SK-N-SH treated with all-trans-retinoic acid at 6 μM for 48 hours (cell line): Measurements from ENCODE around the gene C6orf89.
A peak's percentile ranks its signal among the peaks of the same experiment; 100 is the strongest.

Experiments
- ATAC-seq: fragments of 200-7000 bp; cut with Tn5 transposase; 3 replicates; pipeline ENCODE4 v1.9.1; 2020; ENCODE audit warnings: mild to moderate bottlenecking, moderate library complexity
- BACH2 ChIP-seq: fragments of 250-450 bp; sonication (Bioruptor Pico); IDR thresholded peaks from 2 replicates; pipeline ENCODE4 v1.9.0; 2021; ENCODE audit warnings: mild to moderate bottlenecking, borderline replicate concordance
- CSDC2 ChIP-seq: fragments of 250-450 bp; sonication (Bioruptor Pico); IDR thresholded peaks from 2 replicates; pipeline ENCODE4 v1.5.0; 2020; ENCODE audit warnings: mild to moderate bottlenecking, moderate library complexity
- ESRRG ChIP-seq: fragments of 250-450 bp; sonication (Bioruptor Pico); IDR thresholded peaks from 2 replicates; pipeline ENCODE4 v1.6.1; 2021; ENCODE audit warnings: mild to moderate bottlenecking
- GLIS3 ChIP-seq: fragments of 250-450 bp; sonication (Bioruptor Pico); IDR thresholded peaks from 2 replicates; pipeline ENCODE4 v1.5.0; 2020; ENCODE audit warnings: mild to moderate bottlenecking, moderate library complexity
- ISL1 ChIP-seq: fragments of 250-450 bp; sonication (Bioruptor Pico); IDR thresholded peaks from 2 replicates; pipeline ENCODE4 v2.1.2; 2022; ENCODE audit warnings: mild to moderate bottlenecking, moderate library complexity
- OSR1 ChIP-seq: fragments of 250-450 bp; sonication (Bioruptor Pico); IDR thresholded peaks from 2 replicates; pipeline ENCODE4 v1.8.0; 2022; ENCODE audit warnings: moderate library complexity, mild to moderate bottlenecking, inconsistent platforms
- PATZ1 ChIP-seq: fragments of 250-450 bp; sonication (Bioruptor Pico); IDR thresholded peaks from 2 replicates; pipeline ENCODE4 v1.8.0; 2020; ENCODE audit warnings: mild to moderate bottlenecking, moderate library complexity, borderline replicate concordance
- POU6F1 ChIP-seq: fragments of 250-450 bp; sonication (Bioruptor Pico); IDR thresholded peaks from 2 replicates; pipeline ENCODE4 v1.8.0; 2021; ENCODE audit warnings: low read depth, mild to moderate bottlenecking, moderate library complexity, borderline replicate concordance
- PPARA ChIP-seq: fragments of 250-450 bp; sonication (Bioruptor Pico); IDR thresholded peaks from 2 replicates; pipeline ENCODE4 v1.5.0; 2020; ENCODE audit warnings: mild to moderate bottlenecking, borderline replicate concordance
- RARB ChIP-seq: fragments of 250-450 bp; sonication (Bioruptor Pico); IDR thresholded peaks from 2 replicates; pipeline ENCODE4 v1.8.0; 2021; ENCODE audit warnings: mild to moderate bottlenecking, moderate library complexity
- SNAI2 ChIP-seq: fragments of 250-450 bp; sonication (Bioruptor Pico); IDR thresholded peaks from 2 replicates; pipeline ENCODE4 v1.5.0; 2020; ENCODE audit warnings: mild to moderate bottlenecking, moderate library complexity
- TCF4 ChIP-seq: fragments of 250-450 bp; sonication (Bioruptor Pico); IDR thresholded peaks from 2 replicates; pipeline ENCODE4 v1.8.0; 2021; ENCODE audit warnings: mild to moderate bottlenecking, moderate library complexity, borderline replicate concordance
- TOX ChIP-seq: fragments of 250-450 bp; sonication (Bioruptor Pico); IDR thresholded peaks from 2 replicates; pipeline ENCODE4 v1.8.0; 2021; ENCODE audit warnings: mild to moderate bottlenecking, moderate library complexity, borderline replicate concordance
- TSHZ2 ChIP-seq: fragments of 250-450 bp; sonication (Bioruptor Pico); IDR thresholded peaks from 2 replicates; pipeline ENCODE4 v1.5.0; 2020; ENCODE audit warnings: mild to moderate bottlenecking, moderate library complexity
- ZFP3 ChIP-seq: fragments of 250-450 bp; sonication (Bioruptor Pico); IDR thresholded peaks from 2 replicates; pipeline ENCODE4 v1.5.0; 2020; ENCODE audit warnings: mild to moderate bottlenecking, moderate library complexity
- ZFP30 ChIP-seq: fragments of 450-650 bp; formaldehyde crosslinking; IDR thresholded peaks from 2 replicates; pipeline ENCODE4 v1.5.0; 2022; ENCODE audit warnings: mild to moderate bottlenecking, moderate library complexity
- ZNF565 ChIP-seq: fragments of 450-650 bp; formaldehyde crosslinking; conservative IDR thresholded peaks from 2 replicates; pipeline ENCODE4 v1.5.0; 2020; ENCODE audit warnings: low read depth, mild to moderate bottlenecking, moderate library complexity
- ZNF70 ChIP-seq: fragments of 450-650 bp; formaldehyde crosslinking; IDR thresholded peaks from 2 replicates; pipeline ENCODE4 v1.5.0; 2020; ENCODE audit warnings: mild to moderate bottlenecking, moderate library complexity
- ZNF8 ChIP-seq: fragments of 450-650 bp; formaldehyde crosslinking; IDR thresholded peaks from 2 replicates; pipeline ENCODE4 v1.5.0; 2020; ENCODE audit warnings: mild to moderate bottlenecking, moderate library complexity
- TF ChIP-seq, protein P1 (sequence below): fragments of 250-450 bp; sonication (Bioruptor Pico); IDR thresholded peaks from 2 replicates; pipeline ENCODE4 v1.5.1; 2020; ENCODE audit warnings: low read depth, mild to moderate bottlenecking, moderate library complexity

The C6orf89 gene

DNA sequence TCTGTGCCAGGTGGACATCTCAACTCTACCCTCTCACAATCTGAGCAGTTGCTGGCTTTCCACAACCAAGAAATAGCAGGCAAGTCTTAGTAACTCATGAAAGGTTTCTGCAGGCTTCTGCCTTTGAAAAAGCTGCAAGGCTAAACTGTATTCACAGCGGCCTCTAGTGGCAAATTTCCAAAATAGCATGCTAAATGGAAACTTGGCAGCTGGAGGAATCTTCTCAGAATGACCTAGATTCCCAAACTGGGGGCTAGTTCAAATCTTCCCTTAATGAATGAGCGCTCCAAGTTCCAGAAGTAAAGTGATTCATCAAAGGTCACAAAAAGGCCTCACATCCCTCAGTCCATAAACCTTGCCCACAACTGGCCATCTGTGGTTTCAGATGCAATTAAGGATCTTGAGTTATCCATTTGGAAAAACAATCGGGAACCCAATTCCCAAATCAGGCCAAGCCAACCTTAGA, 34.6 kb upstream of the C6orf89 start:
- peak; percentile 57 for ATAC-seq

GRCh38 chr6:36851626-36852025, 34.1 kb upstream of the C6orf89 start:
- TF ChIP-seq ZNF8 (CRISPR knock-in tag) (no peak), BACH2 (CRISPR knock-in tag) (no peak), TCF4 (CRISPR knock-in tag) (no peak), TOX (CRISPR knock-in tag) (no peak), SNAI2 (CRISPR knock-in tag) (no peak), POU6F1 (no peak)
- TF ChIP-seq, protein P1, sequence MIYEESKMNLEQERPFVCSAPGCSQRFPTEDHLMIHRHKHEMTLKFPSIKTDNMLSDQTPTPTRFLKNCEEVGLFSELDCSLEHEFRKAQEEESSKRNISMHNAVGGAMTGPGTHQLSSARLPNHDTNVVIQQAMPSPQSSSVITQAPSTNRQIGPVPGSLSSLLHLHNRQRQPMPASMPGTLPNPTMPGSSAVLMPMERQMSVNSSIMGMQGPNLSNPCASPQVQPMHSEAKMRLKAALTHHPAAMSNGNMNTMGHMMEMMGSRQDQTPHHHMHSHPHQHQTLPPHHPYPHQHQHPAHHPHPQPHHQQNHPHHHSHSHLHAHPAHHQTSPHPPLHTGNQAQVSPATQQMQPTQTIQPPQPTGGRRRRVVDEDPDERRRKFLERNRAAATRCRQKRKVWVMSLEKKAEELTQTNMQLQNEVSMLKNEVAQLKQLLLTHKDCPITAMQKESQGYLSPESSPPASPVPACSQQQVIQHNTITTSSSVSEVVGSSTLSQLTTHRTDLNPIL (CRISPR knock-in tag) = no peak
- no peak for ATAC-seq

More for the DNA sequence above, 34.6 kb upstream of the C6orf89 start:
- TF ChIP-seq OSR1 (CRISPR knock-in tag) (no peak), ESRRG (CRISPR knock-in tag) (no peak)

DNA sequence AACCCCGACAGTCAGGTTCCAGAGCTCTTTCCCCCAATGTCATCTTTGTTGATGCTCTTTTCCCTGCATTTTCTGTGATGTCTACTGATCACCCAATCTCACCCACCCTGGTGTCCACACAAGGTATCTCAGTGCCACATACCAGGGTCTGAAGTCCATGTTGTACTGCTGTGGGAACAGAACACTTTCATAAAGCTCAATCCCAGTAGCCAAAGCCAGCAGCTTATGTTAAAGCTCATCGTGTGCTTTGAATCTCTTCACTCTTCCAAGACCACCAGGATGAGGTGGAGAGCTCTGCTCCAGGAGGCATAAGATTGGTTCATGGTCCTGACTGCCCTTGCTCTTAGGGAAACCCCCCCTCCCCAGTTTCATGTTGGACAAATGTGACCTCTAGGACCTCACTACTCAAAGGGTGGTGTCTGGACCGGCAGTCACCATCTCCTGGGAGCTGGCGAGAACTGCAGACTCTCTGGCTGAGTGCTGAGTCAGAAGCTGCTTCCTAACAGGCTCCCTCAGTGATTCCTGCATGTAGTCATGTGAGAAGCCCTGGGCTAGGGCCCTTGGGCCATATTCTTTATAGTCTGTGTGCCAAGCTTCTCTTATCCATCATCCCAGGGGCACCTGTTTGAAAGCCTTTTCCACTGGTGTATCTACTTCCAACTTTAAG, 33.1 kb upstream of the C6orf89 start:
- peak; percentile 43 for ATAC-seq
- TF ChIP-seq RARB (CRISPR knock-in tag) (no peak), ISL1 (CRISPR knock-in tag) (no peak), PPARA (no peak), TOX (CRISPR knock-in tag) (no peak), OSR1 (CRISPR knock-in tag) (no peak), ZFP3 (CRISPR knock-in tag) (no peak), PATZ1 (CRISPR knock-in tag) (no peak), POU6F1 (no peak), ZNF565 (no peak), ZFP30 (CRISPR knock-in tag) (no peak), CSDC2 (CRISPR knock-in tag) (no peak), GLIS3 (CRISPR knock-in tag) (no peak), TCF4 (CRISPR knock-in tag) (no peak), TSHZ2 (CRISPR knock-in tag) (no peak), ESRRG (CRISPR knock-in tag) (no peak), ZNF8 (CRISPR knock-in tag) (no peak), BACH2 (CRISPR knock-in tag) (no peak), ZNF70 (CRISPR knock-in tag) (no peak)
- TF ChIP-seq, protein P1 (CRISPR knock-in tag) = no peak
